Activated naive CD4-positive, alpha-beta T cell treated with Interleukin-2 at 50 U/mL for 16 hours (primary cell): Measurements from ENCODE around the gene RARA.
"Not testable (repeated sequence)": the region's sequence is repeated elsewhere in the genome, so short reads cannot be mapped to it uniquely, and the experiment has no call there.

Source experiments
- DNase-seq: peaks from one replicate; pipeline ENCODE4 v3.0.0-alpha.2; 2020

The RARA gene

GRCh38 chr17:40382251-40382650, 73.3 kb downstream of the RARA start:
- DNase-seq, result no peak

DNA sequence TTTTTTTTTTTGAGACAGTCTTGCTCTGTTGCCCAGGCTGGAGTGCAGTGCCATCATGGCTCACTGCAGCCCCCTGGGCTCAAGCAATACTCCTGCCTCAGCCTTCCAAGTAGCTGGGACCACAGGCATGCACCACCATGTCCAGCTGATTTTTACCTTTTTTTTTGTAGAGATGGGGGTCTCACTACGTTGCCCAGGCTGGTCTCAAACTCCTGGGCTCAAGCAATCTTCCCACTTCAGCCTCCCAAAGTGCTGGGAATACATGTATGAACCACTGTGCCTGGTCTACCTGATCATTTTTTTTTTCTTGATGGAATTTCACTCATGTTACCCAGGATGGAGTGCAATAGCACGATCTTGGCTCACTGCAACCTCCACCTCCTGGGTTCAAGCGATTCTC, 77.6 kb downstream of the RARA start:
- DNase-seq, result not testable (repeated sequence)

- DNase-seq, result no peak
These were observed 90.2 kb downstream of the RARA start for GRCh38 chr17:40399185-40399584.

DNA sequence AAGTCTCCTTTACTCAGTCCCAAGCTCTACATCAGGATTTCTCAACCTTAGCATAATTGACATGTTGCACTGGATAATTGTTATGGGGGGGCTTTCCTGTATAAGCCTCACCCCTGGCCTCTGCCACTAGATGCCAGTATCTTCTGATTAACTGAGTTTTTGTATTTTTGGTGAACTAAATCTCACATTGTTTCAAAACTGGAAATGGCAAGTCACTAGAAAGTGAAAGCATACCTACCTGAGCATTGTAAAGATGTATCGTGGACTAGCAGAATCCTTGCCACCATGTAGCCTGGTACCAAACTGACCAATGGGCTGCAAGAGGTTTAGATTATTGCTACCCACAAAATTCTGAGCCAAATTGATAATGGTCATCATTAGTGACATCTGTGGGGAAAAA, 93.7 kb downstream of the RARA start:
- DNase-seq, result no peak

GRCh38 chr17:40404003-40404402, 95.0 kb downstream of the RARA start:
- no peak for DNase-seq
